IMR-90 (cell line): ENCODE data around the gene PAIP1. TPM values are rescaled to one million over a fixed set of nuclear protein-coding genes. Genes with fewer than 3 reads are reported as not detected.

ENCODE experiments used
- ATAC-seq: fragments of 200-7000 bp; cut with Tn5 transposase; 2 replicates; pipeline ENCODE4 v1.9.1; 2020; ENCODE audit warnings: low read depth, mild to moderate bottlenecking, moderate library complexity
- BruUV-seq: library from RNA; stranded (reverse); fragments of 400-500 nt; replicated peaks from 2 replicates; lab custom pipeline; 2021; lab: Mats Ljungman, UMichigan
- CTCF ChIA-PET: fragments of 300-600 bp; formaldehyde crosslinking; extraction: SDS; loops from one replicate; lab custom pipeline; 2021; ENCODE audit warnings: antibody characterized with exemption; lab: Yijun Ruan, JAX
- POLR2A ChIA-PET: fragments of 300-600 bp; sonication (Branson Sonifier 250); formaldehyde crosslinking; loops from one replicate; lab custom pipeline; 2022; ENCODE audit warnings: antibody characterized with exemption; ENCODE audit not compliant: unreplicated experiment; lab: Charles Lee
- DNase-seq: peaks from one replicate; pipeline ENCODE4 v3.0.0; 2013
- H2AFZ ChIP-seq: replicated peaks from 2 replicates; pipeline ENCODE3; 2013; ENCODE audit warnings: low read length, mild to moderate bottlenecking; ENCODE audit not compliant: poor library complexity
- H2AK5ac ChIP-seq: 2 replicates; pipeline ENCODE4 v1.6.1; 2013; ENCODE audit warnings: low read depth, low read length, inconsistent platforms
- H2AK9ac ChIP-seq: replicated peaks from 2 replicates; pipeline ENCODE3; 2013; ENCODE audit warnings: mild to moderate bottlenecking, low read depth, low read length, moderate library complexity; ENCODE audit not compliant: poor library complexity
- H2BK120ac ChIP-seq: 2 replicates; pipeline ENCODE4 v1.6.1; 2013; ENCODE audit warnings: low read depth, low read length, inconsistent platforms
- H2BK15ac ChIP-seq: 3 replicates; pipeline ENCODE4 v1.6.1; 2013; ENCODE audit warnings: low read depth, low read length, inconsistent platforms
- H2BK20ac ChIP-seq: 2 replicates; pipeline ENCODE4 v1.6.1; 2013; ENCODE audit warnings: low read depth, mild to moderate bottlenecking, inconsistent platforms, low read length, moderate library complexity
- H2BK5ac ChIP-seq: 2 replicates; pipeline ENCODE4 v1.6.1; 2013; ENCODE audit warnings: mild to moderate bottlenecking, low read depth, low read length, inconsistent platforms; ENCODE audit not compliant: poor library complexity, severe bottlenecking
- H3K14ac ChIP-seq: replicated peaks from 2 replicates; pipeline ENCODE4 v1.6.1; 2013; ENCODE audit warnings: low read depth, low read length, inconsistent platforms
- H3K18ac ChIP-seq: 2 replicates; pipeline ENCODE4 v1.6.1; 2013; ENCODE audit warnings: low read depth, low read length, control low read depth
- H3K23ac ChIP-seq: 2 replicates; pipeline ENCODE4 v1.6.1; 2013; ENCODE audit warnings: low read depth, low read length, inconsistent platforms
- H3K27ac ChIP-seq: 2 replicates; pipeline ENCODE4 v1.5.1; 2013; ENCODE audit warnings: mild to moderate bottlenecking, control low read depth, low read length; ENCODE audit not compliant: insufficient read depth
- H3K27me3 ChIP-seq: 2 replicates; pipeline ENCODE4 v1.6.1; 2013; ENCODE audit warnings: low read length; ENCODE audit not compliant: control insufficient read depth, insufficient read depth
- H3K36me3 ChIP-seq: 2 replicates; pipeline ENCODE4 v1.6.1; 2013; ENCODE audit warnings: low read length, mixed read lengths; ENCODE audit not compliant: control insufficient read depth, insufficient read depth
- H3K4ac ChIP-seq: 2 replicates; pipeline ENCODE4 v1.6.1; 2013; ENCODE audit warnings: low read depth, low read length, inconsistent platforms
- H3K4me1 ChIP-seq: 2 replicates; pipeline ENCODE4 v1.6.1; 2013; ENCODE audit warnings: low read length, mixed read lengths; ENCODE audit not compliant: control insufficient read depth, insufficient read depth
- H3K4me2 ChIP-seq: 2 replicates; pipeline ENCODE4 v1.6.1; 2013; ENCODE audit warnings: low read depth, mild to moderate bottlenecking, control low read depth, low read length, moderate library complexity
- H3K4me3 ChIP-seq: 2 replicates; pipeline ENCODE4 v1.5.1; 2013; ENCODE audit warnings: low read depth, mild to moderate bottlenecking, control low read depth, low read length, moderate library complexity; ENCODE audit not compliant: insufficient read depth
- H3K56ac ChIP-seq: 2 replicates; pipeline ENCODE4 v1.6.1; 2013; ENCODE audit warnings: low read length, inconsistent platforms; ENCODE audit not compliant: insufficient read depth; ENCODE audit errors: extremely low read depth
- H3K79me1 ChIP-seq, 2 experiments: 2 replicates each; pipeline ENCODE4 v1.6.1; 2013; ENCODE audit warnings: low read length in 2 of 2, inconsistent platforms in 1 of 2, low read depth in 1 of 2
- H3K9ac ChIP-seq: 2 replicates; pipeline ENCODE4 v1.6.1; 2013; ENCODE audit warnings: low read depth, low read length, control low read depth
- H3K9me1 ChIP-seq: 2 replicates; pipeline ENCODE4 v1.6.1; 2013; ENCODE audit warnings: low read length, inconsistent platforms; ENCODE audit not compliant: insufficient read depth
- H3K9me3 ChIP-seq: 2 replicates; pipeline ENCODE4 v1.6.1; 2013; ENCODE audit warnings: low read length; ENCODE audit not compliant: control insufficient read depth, insufficient read depth
- H4K20me1 ChIP-seq: 2 replicates; pipeline ENCODE4 v1.6.1; 2013; ENCODE audit warnings: low read length, inconsistent platforms; ENCODE audit not compliant: insufficient read depth
- H4K5ac ChIP-seq: 2 replicates; pipeline ENCODE4 v1.6.1; 2013; ENCODE audit warnings: mild to moderate bottlenecking, low read depth, low read length, control low read depth
- H4K8ac ChIP-seq, 2 experiments: 2 replicates each; pipeline ENCODE4 v1.6.1; 2013; ENCODE audit warnings: low read depth in 2 of 2, low read length in 2 of 2, control low read depth in 1 of 2, inconsistent platforms in 1 of 2
- H4K91ac ChIP-seq: 2 replicates; pipeline ENCODE4 v1.6.1; 2013; ENCODE audit warnings: low read depth, low read length, inconsistent platforms; ENCODE audit not compliant: insufficient read depth
- BHLHE40 ChIP-seq: fragments of 150-350 bp; IDR thresholded peaks from 2 replicates; pipeline ENCODE4 v1.6.1; 2016; ENCODE audit warnings: mild to moderate bottlenecking, low read depth, low read length
- CEBPB ChIP-seq: IDR thresholded peaks from 2 replicates; pipeline ENCODE4 v1.6.1; 2012; ENCODE audit warnings: low read depth, low read length, improper control_type of control experiment
- CHD1 ChIP-seq: IDR thresholded peaks from 2 replicates; pipeline ENCODE4 v1.6.1; 2012; ENCODE audit warnings: low read depth, low read length, improper control_type of control experiment
- FOS ChIP-seq: fragments of 150-350 bp; IDR thresholded peaks from 2 replicates; pipeline ENCODE4 v1.6.1; 2016; ENCODE audit warnings: low read depth, low read length
- MAZ ChIP-seq: IDR thresholded peaks from 2 replicates; pipeline ENCODE4 v1.6.1; 2012; ENCODE audit warnings: low read depth, mild to moderate bottlenecking, low read length, improper control_type of control experiment, moderate library complexity, borderline replicate concordance
- NFE2L2 ChIP-seq: fragments of 150-350 bp; IDR thresholded peaks from 2 replicates; pipeline ENCODE4 v1.6.1; 2016; ENCODE audit warnings: low read depth, mild to moderate bottlenecking, low read length
- POLR2A ChIP-seq: IDR thresholded peaks from 2 replicates; pipeline ENCODE4 v1.6.1; 2012; ENCODE audit warnings: mild to moderate bottlenecking, low read depth, low read length
- RAD21 ChIP-seq: IDR thresholded peaks from 2 replicates; pipeline ENCODE4 v1.6.1; 2012; ENCODE audit warnings: low read length, improper control_type of control experiment
- RCOR1 ChIP-seq: IDR thresholded peaks from 2 replicates; pipeline ENCODE4 v1.6.1; 2012; ENCODE audit warnings: mild to moderate bottlenecking, low read length, improper control_type of control experiment; ENCODE audit not compliant: insufficient replicate concordance
- RFX5 ChIP-seq: IDR thresholded peaks from 2 replicates; pipeline ENCODE4 v1.8.0; 2012; ENCODE audit warnings: low read depth, mild to moderate bottlenecking, low read length, moderate library complexity
- SMC3 ChIP-seq: fragments of 150-350 bp; IDR thresholded peaks from 2 replicates; pipeline ENCODE4 v1.6.1; 2016; ENCODE audit warnings: low read depth, mild to moderate bottlenecking, antibody characterized with exemption, low read length, moderate library complexity
- WGBS, 2 experiments: methylation state at CpG; one replicate each; pipeline versions ENCODE4 v1.1.5 to v1.1.7; 2013; ENCODE audit warnings: missing lambda C conversion rate in 2 of 2; ENCODE audit not compliant: insufficient read length in 1 of 2; ENCODE audit errors: extremely low coverage in 2 of 2; 5-methylcytosine and 5-hydroxymethylcytosine counted together
- dilution Hi-C: fragments of 300-500 bp; cut with HindIII; formaldehyde crosslinking; loops from one replicate; pipeline ENCODE4 v1.14.3; 2018; ENCODE audit warnings: low sequenced_read_pairs; ENCODE audit not compliant: unreplicated experiment
- in situ Hi-C: fragments of 300-500 bp; cut with MboI; formaldehyde crosslinking; loops from 3 replicates; pipeline ENCODE4 v1.14.3; 2019; ENCODE audit warnings: low sequenced_read_pairs, inconsistent platforms, mixed read lengths
- intact Hi-C: fragments of 100-400 bp; cut with micrococcal nuclease; formaldehyde crosslinking; loops from 2 replicates; pipeline ENCODE4 v1.10.0; 2022
- polyA plus RNA-seq, 3 experiments: library from polyadenylated mRNA; depleted of rRNA; stranded (reverse); fragments of >200 nt; gene quantifications; 2 replicates each; pipeline ENCODE4 v1.2.3, GENCODE V29; 2012; ENCODE audit warnings: low replicate concordance in 1 of 3
- total RNA-seq: library from RNA; depleted of rRNA; stranded (reverse); fragments of >200 nt; gene quantifications from 2 replicates; pipeline ENCODE4 v1.2.3, GENCODE V29; 2012
- TF ChIP-seq, protein P1 (sequence below): fragments of 150-350 bp; IDR thresholded peaks from 2 replicates; pipeline ENCODE4 v1.6.1; 2017; ENCODE audit warnings: mild to moderate bottlenecking, antibody characterized with exemption, low read length, low read depth
- TF ChIP-seq, protein P2 (sequence below): conservative IDR thresholded peaks from 2 replicates; pipeline ENCODE4 v1.5.1; 2012; ENCODE audit warnings: mild to moderate bottlenecking, low read depth, low read length, improper control_type of control experiment
- TF ChIP-seq, protein P3 (sequence below): fragments of 150-350 bp; IDR thresholded peaks from 2 replicates; pipeline ENCODE4 v1.6.1; 2016; ENCODE audit warnings: low read depth, mild to moderate bottlenecking, low read length, moderate library complexity, borderline replicate concordance

Gene PAIP1
- total and polyA plus RNA-seq, 2 of the 4 experiments (the other 2 are of a cell fraction), result 59.1 to 123 TPM

DNA sequence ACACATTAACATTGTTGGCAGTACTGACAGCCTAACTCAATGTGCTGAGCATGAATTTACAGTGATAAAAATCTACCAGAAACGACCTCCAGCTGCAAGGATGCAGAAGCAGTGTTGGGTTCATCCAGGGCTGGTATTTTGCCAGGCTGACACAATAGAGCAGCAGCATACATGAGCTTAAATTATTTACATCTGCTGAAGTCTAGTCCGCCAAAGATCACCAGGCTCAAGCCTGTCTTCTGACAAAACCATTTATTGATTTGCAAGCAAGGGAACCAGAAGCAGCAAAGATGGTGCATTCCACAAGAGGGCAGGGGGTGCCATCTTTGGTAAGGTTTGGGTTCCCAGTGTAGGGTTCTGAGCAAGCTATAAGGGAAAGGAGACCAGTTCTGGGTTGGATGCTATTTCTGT lies 33.2 kb downstream of the PAIP1 start:
- DNase-seq (no peak), ATAC-seq (no peak)
- Histone ChIP-seq H3K79me1 (peaks cover 0 to 2% of the 10 kb centered on the region in 2 experiments; a peak in 1 of 4 replicates), H3K36me3 (peaks cover 15% of the 10 kb centered on the region), H4K8ac (no peak overlapping the region), H2BK5ac (no peak overlapping the region), H3K18ac (no peak overlapping the region), H4K91ac (no peak overlapping the region), H3K56ac (no peak overlapping the region), H3K9ac (no peak overlapping the region), H2AK9ac (no peak overlapping the region), H3K4ac (no peak overlapping the region), H2AK5ac (no peak overlapping the region), H2BK15ac (no peak overlapping the region), H4K20me1 (no peaks in the 10 kb centered on the region), H2AFZ (no peak overlapping the region), H3K9me3 (no peaks in the 10 kb centered on the region), H4K5ac (no peak overlapping the region), H3K9me1 (no peaks in the 10 kb centered on the region), H2BK120ac (no peak overlapping the region), H3K4me3 (no peak overlapping the region), H3K14ac (no peak overlapping the region), H3K27me3 (no peaks in the 10 kb centered on the region), H3K27ac (no peak overlapping the region), H3K4me2 (no peak overlapping the region), H3K23ac (no peak overlapping the region), H2BK20ac (no peak overlapping the region), H3K4me1 (no peaks in the 10 kb centered on the region)
- 57% methylated on average over 2 of the region's 2 CpGs; no CpG with 5 or more reads in 1 of the 2 experiments for WGBS, 2 experiments
- ChIA-PET POLR2A (no interaction called here), CTCF (no interaction called here)
- intact Hi-C loops (no loop called here), dilution Hi-C loops (no loop called here), in situ Hi-C loops (no loop called here)
- no peak for TF ChIP-seq RCOR1
- no peak for TF ChIP-seq MAZ
- no peak for TF ChIP-seq CHD1
- TF ChIP-seq, protein P1, sequence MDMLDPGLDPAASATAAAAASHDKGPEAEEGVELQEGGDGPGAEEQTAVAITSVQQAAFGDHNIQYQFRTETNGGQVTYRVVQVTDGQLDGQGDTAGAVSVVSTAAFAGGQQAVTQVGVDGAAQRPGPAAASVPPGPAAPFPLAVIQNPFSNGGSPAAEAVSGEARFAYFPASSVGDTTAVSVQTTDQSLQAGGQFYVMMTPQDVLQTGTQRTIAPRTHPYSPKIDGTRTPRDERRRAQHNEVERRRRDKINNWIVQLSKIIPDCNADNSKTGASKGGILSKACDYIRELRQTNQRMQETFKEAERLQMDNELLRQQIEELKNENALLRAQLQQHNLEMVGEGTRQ, result no peak
- no peak for TF ChIP-seq BHLHE40
- TF ChIP-seq CEBPB, result no peak
- no peak for TF ChIP-seq RAD21
- TF ChIP-seq, protein P2, sequence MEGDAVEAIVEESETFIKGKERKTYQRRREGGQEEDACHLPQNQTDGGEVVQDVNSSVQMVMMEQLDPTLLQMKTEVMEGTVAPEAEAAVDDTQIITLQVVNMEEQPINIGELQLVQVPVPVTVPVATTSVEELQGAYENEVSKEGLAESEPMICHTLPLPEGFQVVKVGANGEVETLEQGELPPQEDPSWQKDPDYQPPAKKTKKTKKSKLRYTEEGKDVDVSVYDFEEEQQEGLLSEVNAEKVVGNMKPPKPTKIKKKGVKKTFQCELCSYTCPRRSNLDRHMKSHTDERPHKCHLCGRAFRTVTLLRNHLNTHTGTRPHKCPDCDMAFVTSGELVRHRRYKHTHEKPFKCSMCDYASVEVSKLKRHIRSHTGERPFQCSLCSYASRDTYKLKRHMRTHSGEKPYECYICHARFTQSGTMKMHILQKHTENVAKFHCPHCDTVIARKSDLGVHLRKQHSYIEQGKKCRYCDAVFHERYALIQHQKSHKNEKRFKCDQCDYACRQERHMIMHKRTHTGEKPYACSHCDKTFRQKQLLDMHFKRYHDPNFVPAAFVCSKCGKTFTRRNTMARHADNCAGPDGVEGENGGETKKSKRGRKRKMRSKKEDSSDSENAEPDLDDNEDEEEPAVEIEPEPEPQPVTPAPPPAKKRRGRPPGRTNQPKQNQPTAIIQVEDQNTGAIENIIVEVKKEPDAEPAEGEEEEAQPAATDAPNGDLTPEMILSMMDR, result no peak
- TF ChIP-seq SMC3, result no peak
- TF ChIP-seq NFE2L2, result no peak
- TF ChIP-seq FOS, result no peak
- no peak for TF ChIP-seq POLR2A
- no peak for TF ChIP-seq RFX5
- TF ChIP-seq, protein P3, sequence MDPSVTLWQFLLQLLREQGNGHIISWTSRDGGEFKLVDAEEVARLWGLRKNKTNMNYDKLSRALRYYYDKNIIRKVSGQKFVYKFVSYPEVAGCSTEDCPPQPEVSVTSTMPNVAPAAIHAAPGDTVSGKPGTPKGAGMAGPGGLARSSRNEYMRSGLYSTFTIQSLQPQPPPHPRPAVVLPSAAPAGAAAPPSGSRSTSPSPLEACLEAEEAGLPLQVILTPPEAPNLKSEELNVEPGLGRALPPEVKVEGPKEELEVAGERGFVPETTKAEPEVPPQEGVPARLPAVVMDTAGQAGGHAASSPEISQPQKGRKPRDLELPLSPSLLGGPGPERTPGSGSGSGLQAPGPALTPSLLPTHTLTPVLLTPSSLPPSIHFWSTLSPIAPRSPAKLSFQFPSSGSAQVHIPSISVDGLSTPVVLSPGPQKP, result no peak
- BruUV-seq, result no TSS peak
